OCI-LY1 (cell line): ENCODE data around the gene KCNA10.

Experiments
- H2AFZ ChIP-seq: fragments of 200-600 bp; sonication (generic), shearing (Covaris generic); 2 replicates; pipeline ENCODE4 v1.6.0; 2014; ENCODE audit warnings: antibody characterized with exemption, mild to moderate bottlenecking, low read length
- H3F3A ChIP-seq: fragments of 200-600 bp; sonication (generic), shearing (Covaris generic); 2 replicates; pipeline ENCODE4 v1.6.0; 2014; ENCODE audit warnings: mild to moderate bottlenecking, antibody characterized with exemption, low read length, moderate library complexity; ENCODE audit not compliant: insufficient read depth
- H3K27ac ChIP-seq: fragments of 200-600 bp; sonication (generic); 2 replicates; pipeline ENCODE4 v1.5.1; 2014; ENCODE audit warnings: low read length, mixed run types, mild to moderate bottlenecking, low read depth; ENCODE audit not compliant: poor library complexity, severe bottlenecking
- H3K27me3 ChIP-seq: fragments of 200-600 bp; sonication (generic); 2 replicates; pipeline ENCODE4 v1.6.0; 2014; ENCODE audit warnings: antibody characterized with exemption, mild to moderate bottlenecking, low read length, moderate library complexity; ENCODE audit not compliant: insufficient read depth
- H3K36me3 ChIP-seq: fragments of 200-600 bp; sonication (generic); 2 replicates; pipeline ENCODE4 v1.6.1; 2014; ENCODE audit warnings: mild to moderate bottlenecking, antibody characterized with exemption, low read length, moderate library complexity, mixed read lengths; ENCODE audit not compliant: insufficient read depth
- H3K4me1 ChIP-seq: fragments of 200-600 bp; sonication (generic); 2 replicates; pipeline ENCODE4 v1.5.1; 2014; ENCODE audit warnings: mild to moderate bottlenecking, low read length, moderate library complexity; ENCODE audit not compliant: insufficient read depth, severe bottlenecking
- H3K4me2 ChIP-seq: fragments of 200-600 bp; sonication (generic), shearing (Covaris generic); 2 replicates; pipeline ENCODE4 v1.6.1; 2014; ENCODE audit warnings: low read length
- H3K4me3 ChIP-seq: fragments of 200-600 bp; sonication (generic); 2 replicates; pipeline ENCODE4 v1.5.1; 2014; ENCODE audit warnings: low read length, low read depth, mild to moderate bottlenecking, mixed read lengths; ENCODE audit not compliant: poor library complexity, severe bottlenecking
- H3K79me2 ChIP-seq: fragments of 200-600 bp; shearing (Covaris generic); 2 replicates; pipeline ENCODE4 v1.6.1; 2016; ENCODE audit warnings: mixed run types, low read length, mixed read lengths; ENCODE audit not compliant: insufficient read depth
- H3K9ac ChIP-seq: fragments of 200-600 bp; sonication (generic), shearing (Covaris generic); 2 replicates; pipeline ENCODE4 v1.6.1; 2014; ENCODE audit warnings: mild to moderate bottlenecking, low read length, mixed read lengths
- H3K9me2 ChIP-seq: fragments of 200-600 bp; sonication (generic), shearing (Covaris generic); 2 replicates; pipeline ENCODE4 v1.6.1; 2014; ENCODE audit warnings: low read depth, mild to moderate bottlenecking, low read length, mixed read lengths
- H3K9me3 ChIP-seq: fragments of 200-600 bp; shearing (Covaris generic); 2 replicates; pipeline ENCODE4 v1.6.1; 2014; ENCODE audit warnings: low read length, mixed read lengths
- H4K20me1 ChIP-seq: fragments of 200-600 bp; sonication (generic), shearing (Covaris generic); 2 replicates; pipeline ENCODE4 v1.6.0; 2016; ENCODE audit warnings: mild to moderate bottlenecking, low read length; ENCODE audit not compliant: insufficient read depth
- EZH2 ChIP-seq: fragments of 200-600 bp; sonication (generic), shearing (Covaris generic); IDR thresholded peaks from 2 replicates; pipeline ENCODE4 v1.8.0; 2017; ENCODE audit warnings: borderline replicate concordance, mixed run types, mild to moderate bottlenecking, antibody characterized with exemption, low read length, moderate library complexity, mixed read lengths
- TF ChIP-seq, protein P1 (sequence below): fragments of 200-600 bp; sonication (generic), shearing (Covaris generic); IDR thresholded peaks from 2 replicates; pipeline ENCODE4 v1.5.1; 2017; ENCODE audit warnings: mild to moderate bottlenecking, antibody characterized with exemption, low read length, moderate library complexity, mixed read lengths

Gene KCNA10

DNA sequence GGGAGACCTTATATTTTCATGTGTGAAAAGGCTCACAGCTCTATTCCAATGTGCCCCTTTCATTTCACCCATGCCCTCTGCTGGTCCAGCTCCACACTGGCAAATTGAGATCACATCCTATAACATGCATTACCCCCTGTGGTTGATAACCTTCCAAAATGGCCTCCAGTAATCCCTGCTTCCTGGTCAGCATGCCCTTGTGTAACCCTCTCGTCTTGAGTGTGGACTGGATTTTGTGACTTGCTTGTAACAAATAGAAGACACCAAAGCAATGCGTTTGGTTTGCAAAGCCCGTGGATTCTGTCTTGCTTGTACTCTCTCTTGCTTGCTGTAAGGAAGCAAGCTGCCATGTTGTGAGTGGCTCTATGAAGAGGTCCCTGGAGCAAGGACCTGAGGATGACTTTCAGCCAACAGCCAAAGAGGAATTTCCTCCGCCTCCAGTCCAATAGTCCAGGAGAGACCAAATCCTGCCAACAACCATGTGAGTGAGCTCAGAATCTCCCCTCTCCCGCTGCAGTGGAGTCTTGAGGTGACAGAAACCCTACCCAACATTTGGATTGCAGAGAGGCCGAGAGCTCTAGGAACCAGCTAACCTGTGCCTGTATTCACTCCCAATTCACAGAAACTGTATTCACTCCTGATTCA lies 17.4 kb downstream of the KCNA10 start:
- TF ChIP-seq, protein P1, sequence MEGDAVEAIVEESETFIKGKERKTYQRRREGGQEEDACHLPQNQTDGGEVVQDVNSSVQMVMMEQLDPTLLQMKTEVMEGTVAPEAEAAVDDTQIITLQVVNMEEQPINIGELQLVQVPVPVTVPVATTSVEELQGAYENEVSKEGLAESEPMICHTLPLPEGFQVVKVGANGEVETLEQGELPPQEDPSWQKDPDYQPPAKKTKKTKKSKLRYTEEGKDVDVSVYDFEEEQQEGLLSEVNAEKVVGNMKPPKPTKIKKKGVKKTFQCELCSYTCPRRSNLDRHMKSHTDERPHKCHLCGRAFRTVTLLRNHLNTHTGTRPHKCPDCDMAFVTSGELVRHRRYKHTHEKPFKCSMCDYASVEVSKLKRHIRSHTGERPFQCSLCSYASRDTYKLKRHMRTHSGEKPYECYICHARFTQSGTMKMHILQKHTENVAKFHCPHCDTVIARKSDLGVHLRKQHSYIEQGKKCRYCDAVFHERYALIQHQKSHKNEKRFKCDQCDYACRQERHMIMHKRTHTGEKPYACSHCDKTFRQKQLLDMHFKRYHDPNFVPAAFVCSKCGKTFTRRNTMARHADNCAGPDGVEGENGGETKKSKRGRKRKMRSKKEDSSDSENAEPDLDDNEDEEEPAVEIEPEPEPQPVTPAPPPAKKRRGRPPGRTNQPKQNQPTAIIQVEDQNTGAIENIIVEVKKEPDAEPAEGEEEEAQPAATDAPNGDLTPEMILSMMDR, result no peak
- no peak for TF ChIP-seq EZH2
- Histone ChIP-seq H3K79me2 (no peaks in the 10 kb centered on the region), H3K4me3 (no peak overlapping the region), H3K27ac (no peak overlapping the region), H3K4me2 (no peak overlapping the region), H3K4me1 (no peaks in the 10 kb centered on the region), H3F3A (no peaks in the 10 kb centered on the region), H3K9ac (no peak overlapping the region), H2AFZ (no peak overlapping the region), H3K9me2 (no peaks in the 10 kb centered on the region), H3K9me3 (no peaks in the 10 kb centered on the region), H3K27me3 (no peaks in the 10 kb centered on the region; the same call in 1 of the 2 replicates), H3K36me3 (no peaks in the 10 kb centered on the region), H4K20me1 (no peaks in the 10 kb centered on the region)

DNA sequence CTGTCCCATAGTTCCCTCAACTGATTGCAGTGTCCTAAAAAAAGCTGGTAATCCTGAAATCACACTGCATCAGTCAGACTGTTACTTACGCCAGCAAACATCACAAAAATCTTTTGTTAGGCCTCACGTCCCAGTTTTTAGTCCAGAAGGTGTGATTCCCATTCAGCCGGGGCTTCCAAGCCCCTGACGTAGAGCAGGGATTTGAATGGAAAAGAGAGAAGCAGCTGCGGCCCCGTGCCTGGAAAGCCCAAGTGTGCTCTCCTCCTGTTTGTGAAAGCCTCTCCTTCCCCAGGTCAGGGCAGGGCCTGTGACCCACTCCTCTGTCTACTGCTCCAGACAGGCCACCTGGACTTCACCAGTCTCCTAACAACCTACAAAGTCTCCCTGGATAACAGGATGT lies 20.7 kb downstream of the KCNA10 start:
- H3K9me2 ChIP-seq, result no peaks in the 10 kb centered on the region
- no peak overlapping the region for H3K9ac ChIP-seq
- no peaks in the 10 kb centered on the region for H3K79me2 ChIP-seq
- H3K4me3 ChIP-seq, result no peak overlapping the region
- H3K27ac ChIP-seq, result no peak overlapping the region
- no peaks in the 10 kb centered on the region for H3K9me3 ChIP-seq
- no peaks in the 10 kb centered on the region for H3K36me3 ChIP-seq
- H3K4me1 ChIP-seq, result no peaks in the 10 kb centered on the region
- H3F3A ChIP-seq, result no peaks in the 10 kb centered on the region
- no peak overlapping the region for H2AFZ ChIP-seq
- H3K4me2 ChIP-seq, result no peak overlapping the region
- no peaks in the 10 kb centered on the region for H4K20me1 ChIP-seq
- no peaks in the 10 kb centered on the region for H3K27me3 ChIP-seq
- TF ChIP-seq, protein P1, result no peak
- no peak for TF ChIP-seq EZH2

DNA sequence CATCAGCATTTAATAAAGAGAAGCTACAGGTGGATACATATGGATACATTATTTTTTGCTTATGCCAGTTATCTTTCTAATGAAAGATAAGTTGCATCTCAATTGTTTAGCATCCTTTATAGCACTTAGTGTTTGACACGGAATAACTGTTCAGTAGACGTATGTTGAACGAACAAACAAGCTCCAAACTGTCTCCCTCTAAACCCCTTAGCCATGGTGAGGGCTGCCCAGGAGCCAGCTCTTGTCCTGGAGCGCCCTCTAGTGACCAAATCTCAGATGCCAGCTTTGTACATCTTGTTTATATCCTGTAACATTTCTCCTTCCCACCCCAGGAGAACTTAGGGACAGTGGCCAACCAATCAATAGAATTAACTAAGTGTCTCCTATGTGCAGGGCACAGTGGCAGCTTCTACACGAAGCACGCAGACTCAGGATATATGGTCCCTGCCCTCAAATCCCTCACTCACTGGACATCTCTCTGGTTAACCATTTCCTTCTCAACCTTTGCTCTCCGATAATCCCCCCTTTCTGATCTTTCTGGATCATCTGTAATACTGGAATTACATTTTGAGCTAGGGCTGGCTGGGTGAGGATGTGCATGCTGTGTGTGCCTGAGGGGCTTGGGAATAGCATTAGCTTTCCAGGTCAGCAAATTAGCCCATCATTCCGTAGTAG lies 22.9 kb downstream of the KCNA10 start:
- Histone ChIP-seq H2AFZ (no peak overlapping the region), H3K27me3 (no peaks in the 10 kb centered on the region), H3F3A (no peaks in the 10 kb centered on the region), H3K9ac (no peak overlapping the region), H3K9me2 (no peaks in the 10 kb centered on the region), H3K4me3 (no peak overlapping the region), H3K4me1 (no peaks in the 10 kb centered on the region), H3K27ac (no peak overlapping the region), H3K4me2 (no peak overlapping the region), H3K79me2 (no peaks in the 10 kb centered on the region), H3K9me3 (no peaks in the 10 kb centered on the region), H4K20me1 (no peaks in the 10 kb centered on the region), H3K36me3 (no peaks in the 10 kb centered on the region)
- no peak for TF ChIP-seq EZH2
- TF ChIP-seq, protein P1, result peak; percentile 87
